HepG2 (cell line): ENCODE data around the gene PXYLP1. TPM values are rescaled to one million over a fixed set of nuclear protein-coding genes. Genes with fewer than 3 reads are reported as not detected.

Experiments used
- AFF4 ChIP-seq: sonication (generic); formaldehyde crosslinking; IDR thresholded peaks from 2 replicates; pipeline ENCODE4 v1.4.0; 2020; ENCODE audit warnings: missing genetic modification reagents
- AGO2 ChIP-seq: fragments of 200-400 bp; formaldehyde crosslinking; optimal IDR thresholded peaks from 2 replicates; pipeline ENCODE3; 2017; ENCODE audit warnings: mild to moderate bottlenecking, low read depth, low read length, moderate library complexity
- CC2D1A ChIP-seq: sonication (generic); formaldehyde crosslinking; IDR thresholded peaks from 2 replicates; pipeline ENCODE4 v1.8.1; 2023; ENCODE audit warnings: mild to moderate bottlenecking, missing genetic modification reagents
- CCAR2 ChIP-seq: fragments of 200-400 bp; formaldehyde crosslinking; optimal IDR thresholded peaks from 2 replicates; pipeline ENCODE3; 2018; ENCODE audit warnings: low read depth, mild to moderate bottlenecking, low read length, moderate library complexity
- GABPB1 ChIP-seq: IDR thresholded peaks from 2 replicates; pipeline ENCODE4 v1.6.1; 2016; ENCODE audit warnings: mild to moderate bottlenecking, missing genetic modification reagents, moderate library complexity, missing compliant biosample characterization
- IRF2 ChIP-seq: IDR thresholded peaks from 2 replicates; pipeline ENCODE4 v1.6.1; 2018; ENCODE audit warnings: missing genetic modification reagents, missing compliant biosample characterization
- PAX8 ChIP-seq: sonication (generic); formaldehyde crosslinking; IDR thresholded peaks from 2 replicates; pipeline ENCODE4 v1.8.0; 2022; ENCODE audit warnings: mild to moderate bottlenecking, missing genetic modification reagents, borderline replicate concordance
- PPARG ChIP-seq: conservative IDR thresholded peaks from 2 replicates; pipeline ENCODE4 v1.6.1; 2016; ENCODE audit warnings: missing biosample characterization, missing genetic modification reagents
- PTBP1 ChIP-seq: fragments of 200-400 bp; formaldehyde crosslinking; IDR thresholded peaks from 2 replicates; pipeline ENCODE4 v1.6.1; 2018; ENCODE audit warnings: low read length, low read depth; ENCODE audit not compliant: poor library complexity, severe bottlenecking
- SMAD9 ChIP-seq: sonication (generic); formaldehyde crosslinking; IDR thresholded peaks from 2 replicates; pipeline ENCODE4 v1.5.1; 2020; ENCODE audit warnings: mild to moderate bottlenecking, missing genetic modification reagents
- TCF7L2 ChIP-seq: IDR thresholded peaks from 2 replicates; pipeline ENCODE4 v1.6.1; 2011; ENCODE audit warnings: mild to moderate bottlenecking, low read depth, low read length, moderate library complexity
- polyA plus RNA-seq, 8 experiments: library from polyadenylated mRNA; depleted of rRNA in 3 of 8; stranded (reverse) in 7 of 8; unstranded in 1 of 8; fragments of >200 nt; fragmentation: Illumina TruSeq in 4 of 8; extraction: Trizol in 4 of 8; gene quantifications; 2 replicates each; pipeline versions ENCODE4 v1.2.1 to v1.2.3, GENCODE V29; 2011 to 2016; ENCODE audit warnings: low read depth in 4 of 8, missing spikeins in 1 of 8, mixed read lengths in 1 of 8; ENCODE audit not compliant: insufficient read depth in 1 of 8
- total RNA-seq, 5 experiments: library from RNA; depleted of rRNA; stranded (reverse); fragments of >200 nt; fragmentation: Illumina TruSeq; extraction: Trizol; gene quantifications; 2 replicates each; pipeline ENCODE4 v1.2.3, GENCODE V29; 2016; ENCODE audit warnings: low read depth in 1 of 5
- TF ChIP-seq, protein P1 (sequence below): sonication (generic); formaldehyde crosslinking; IDR thresholded peaks from 2 replicates; pipeline ENCODE4 v1.4.0; 2020; ENCODE audit warnings: mild to moderate bottlenecking, missing genetic modification reagents
- TF ChIP-seq, protein P2 (sequence below): sonication (generic); formaldehyde crosslinking; IDR thresholded peaks from 2 replicates; pipeline ENCODE4 v1.5.1; 2020; ENCODE audit warnings: mild to moderate bottlenecking, missing genetic modification reagents

Gene PXYLP1
- total and polyA plus RNA-seq, 2 of the 13 experiments (the other 11 are each of a cell fraction or from before 2014, with no cell fraction given): 4.9 to 8.1 TPM

GRCh38 chr3:141311496-141312353 lies 80.1 kb downstream of the PXYLP1 start (continued):
- TF ChIP-seq, protein P1, sequence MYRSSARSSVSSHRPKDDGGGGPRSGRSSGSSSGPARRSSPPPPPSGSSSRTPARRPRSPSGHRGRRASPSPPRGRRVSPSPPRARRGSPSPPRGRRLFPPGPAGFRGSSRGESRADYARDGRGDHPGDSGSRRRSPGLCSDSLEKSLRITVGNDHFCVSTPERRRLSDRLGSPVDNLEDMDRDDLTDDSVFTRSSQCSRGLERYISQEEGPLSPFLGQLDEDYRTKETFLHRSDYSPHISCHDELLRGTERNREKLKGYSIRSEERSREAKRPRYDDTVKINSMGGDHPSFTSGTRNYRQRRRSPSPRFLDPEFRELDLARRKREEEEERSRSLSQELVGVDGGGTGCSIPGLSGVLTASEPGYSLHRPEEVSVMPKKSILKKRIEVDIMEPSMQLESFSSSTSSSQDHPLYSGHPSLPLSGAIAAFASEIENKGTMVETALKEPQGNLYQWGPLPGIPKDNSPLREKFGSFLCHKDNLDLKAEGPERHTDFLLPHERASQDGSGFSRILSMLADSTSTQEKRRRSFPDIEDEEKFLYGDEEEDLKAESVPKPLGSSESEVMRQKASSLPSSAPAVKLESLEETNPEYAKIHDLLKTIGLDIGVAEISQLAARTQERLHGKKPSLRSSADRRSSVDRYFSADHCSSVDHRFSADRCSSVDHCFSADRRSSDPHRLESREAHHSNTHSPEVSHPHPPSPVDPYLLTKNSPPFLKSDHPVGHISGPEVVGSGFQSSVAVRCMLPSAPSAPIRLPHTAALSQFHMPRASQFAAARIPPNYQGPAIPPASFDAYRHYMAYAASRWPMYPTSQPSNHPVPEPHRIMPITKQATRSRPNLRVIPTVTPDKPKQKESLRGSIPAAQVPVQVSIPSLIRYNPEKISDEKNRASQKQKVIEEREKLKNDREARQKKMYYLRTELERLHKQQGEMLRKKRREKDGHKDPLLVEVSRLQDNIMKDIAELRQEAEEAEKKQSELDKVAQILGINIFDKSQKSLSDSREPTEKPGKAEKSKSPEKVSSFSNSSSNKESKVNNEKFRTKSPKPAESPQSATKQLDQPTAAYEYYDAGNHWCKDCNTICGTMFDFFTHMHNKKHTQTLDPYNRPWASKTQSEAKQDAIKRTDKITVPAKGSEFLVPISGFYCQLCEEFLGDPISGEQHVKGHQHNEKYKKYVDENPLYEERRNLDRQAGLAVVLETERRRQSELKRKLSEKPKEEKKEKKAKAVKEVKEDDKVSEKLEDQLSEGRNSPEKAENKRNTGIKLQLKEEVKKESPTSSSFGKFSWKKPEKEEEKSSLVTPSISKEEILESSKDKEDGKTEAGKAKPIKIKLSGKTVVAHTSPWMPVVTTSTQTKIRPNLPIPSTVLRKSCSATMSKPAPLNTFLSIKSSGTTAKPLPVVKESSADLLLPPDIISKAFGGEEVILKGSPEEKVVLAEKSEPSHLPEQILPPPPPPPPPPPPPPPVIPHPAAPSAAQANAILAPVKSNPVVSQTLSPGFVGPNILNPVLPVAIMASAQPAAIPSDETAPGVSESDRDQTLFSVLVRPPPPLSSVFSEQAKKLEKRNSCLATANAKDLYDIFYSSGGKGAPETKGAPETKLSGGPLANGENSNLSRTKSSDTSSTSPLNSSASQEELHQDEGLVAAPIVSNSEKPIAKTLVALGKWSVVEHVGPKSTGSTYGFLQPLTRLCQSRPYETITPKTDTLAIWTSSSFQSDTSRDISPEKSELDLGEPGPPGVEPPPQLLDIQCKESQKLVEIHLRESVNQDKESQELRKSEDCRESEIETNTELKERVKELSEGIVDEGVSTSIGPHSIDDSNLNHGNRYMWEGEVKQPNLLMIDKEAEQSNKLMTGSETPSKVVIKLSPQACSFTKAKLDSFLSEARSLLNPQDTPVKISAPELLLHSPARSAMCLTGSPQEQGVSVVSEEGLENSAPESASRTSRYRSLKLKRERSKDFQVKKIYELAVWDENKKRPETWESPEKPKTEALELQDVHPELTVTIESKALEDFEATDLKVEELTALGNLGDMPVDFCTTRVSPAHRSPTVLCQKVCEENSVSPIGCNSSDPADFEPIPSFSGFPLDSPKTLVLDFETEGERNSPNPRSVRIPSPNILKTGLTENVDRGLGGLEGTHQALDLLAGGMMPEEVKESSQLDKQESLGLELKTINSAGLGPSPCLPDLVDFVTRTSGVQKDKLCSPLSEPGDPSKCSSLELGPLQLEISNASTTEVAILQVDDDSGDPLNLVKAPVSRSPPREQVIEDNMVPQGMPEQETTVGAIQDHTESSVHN: 0 out of 2 replicates have a peak, but pooled peaks have one; percentile 68
- TF ChIP-seq CCAR2: no peak
- peak; percentile 99 for TF ChIP-seq GABPB1 (CRISPR knock-in tag)
- TF ChIP-seq AFF4: no peak
- TF ChIP-seq AGO2: peak; percentile 60
- TF ChIP-seq PAX8 (CRISPR knock-in tag): 0 out of 2 replicates have a peak, but pooled peaks have one; percentile 18
- TF ChIP-seq, protein P2, sequence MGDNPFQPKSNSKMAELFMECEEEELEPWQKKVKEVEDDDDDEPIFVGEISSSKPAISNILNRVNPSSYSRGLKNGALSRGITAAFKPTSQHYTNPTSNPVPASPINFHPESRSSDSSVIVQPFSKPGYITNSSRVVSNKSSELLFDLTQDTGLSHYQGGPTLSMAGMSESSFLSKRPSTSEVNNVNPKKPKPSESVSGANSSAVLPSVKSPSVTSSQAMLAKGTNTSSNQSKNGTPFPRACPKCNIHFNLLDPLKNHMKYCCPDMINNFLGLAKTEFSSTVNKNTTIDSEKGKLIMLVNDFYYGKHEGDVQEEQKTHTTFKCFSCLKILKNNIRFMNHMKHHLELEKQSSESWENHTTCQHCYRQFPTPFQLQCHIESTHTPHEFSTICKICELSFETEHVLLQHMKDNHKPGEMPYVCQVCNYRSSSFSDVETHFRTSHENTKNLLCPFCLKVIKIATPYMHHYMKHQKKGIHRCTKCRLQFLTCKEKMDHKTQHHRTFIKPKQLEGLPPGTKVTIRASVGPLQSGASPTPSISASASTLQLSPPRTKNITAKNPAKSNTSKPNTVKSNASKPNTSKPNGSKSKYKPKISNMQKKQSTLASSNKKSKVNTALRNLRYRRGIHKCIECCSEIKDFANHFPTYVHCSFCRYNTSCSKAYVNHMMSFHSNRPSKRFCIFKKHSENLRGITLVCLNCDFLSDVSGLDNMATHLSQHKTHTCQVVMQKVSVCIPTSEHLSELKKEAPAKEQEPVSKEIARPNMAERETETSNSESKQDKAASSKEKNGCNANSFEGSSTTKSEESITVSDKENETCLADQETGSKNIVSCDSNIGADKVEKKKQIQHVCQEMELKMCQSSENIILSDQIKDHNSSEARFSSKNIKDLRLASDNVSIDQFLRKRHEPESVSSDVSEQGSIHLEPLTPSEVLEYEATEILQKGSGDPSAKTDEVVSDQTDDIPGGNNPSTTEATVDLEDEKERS (CRISPR knock-in tag): peak; percentile 34; the same call in 1 of the 2 replicates
- peak; percentile 99 for TF ChIP-seq IRF2 (CRISPR knock-in tag)
- TF ChIP-seq PTBP1: no peak
- no peak; the same call in none of the 2 replicates for TF ChIP-seq PPARG (CRISPR knock-in tag)
- no peak for TF ChIP-seq SMAD9 (CRISPR knock-in tag)
- TF ChIP-seq TCF7L2: no peak
- no peak for TF ChIP-seq CC2D1A
